Activated gamma-delta T cell treated with anti-CD3 and anti-CD28 coated beads, Interleukin-2, amount 50 U/mL, for 16 hours (primary cell): ENCODE measurements around the gene RRM1.
"Not testable (repeated sequence)": the region's sequence is repeated elsewhere in the genome, so short reads cannot be mapped to it uniquely, and the experiment has no call there.

ENCODE experiments used
- DNase-seq: peaks from one replicate; pipeline ENCODE4 v3.0.0-alpha.2; 2020; ENCODE audit warnings: low read depth

The RRM1 gene

GRCh38 chr11:4140067-4140636 is 45.6 kb downstream of the RRM1 start:
- DNase-seq, result no peak

- DNase-seq, result no peak
These were observed 51.6 kb downstream of the RRM1 start for GRCh38 chr11:4146070-4146771.

GRCh38 chr11:4146772-4147098 is 52.1 kb downstream of the RRM1 start:
- DNase-seq, result no peak

- DNase-seq, result no peak
These were observed 59.9 kb downstream of the RRM1 start for GRCh38 chr11:4154503-4154902.

GRCh38 chr11:4156571-4156970 is 62.0 kb downstream of the RRM1 start:
- DNase-seq, result no peak

- DNase-seq, result not testable (repeated sequence)
These were observed 64.2 kb downstream of the RRM1 start for GRCh38 chr11:4158818-4159217.

GRCh38 chr11:4161305-4161704 is 66.7 kb downstream of the RRM1 start:
- no peak for DNase-seq

- no peak for DNase-seq
These were observed 70.4 kb downstream of the RRM1 start for GRCh38 chr11:4164884-4165590.

GRCh38 chr11:4167292-4167691 is 72.7 kb downstream of the RRM1 start:
- DNase-seq, result no peak

- DNase-seq, result no peak
These were observed 73.2 kb downstream of the RRM1 start for GRCh38 chr11:4167758-4168157.

- DNase-seq, result not testable (repeated sequence)
These were observed 81.2 kb downstream of the RRM1 start for GRCh38 chr11:4175620-4176350.

GRCh38 chr11:4178813-4179662 is 84.4 kb downstream of the RRM1 start:
- no peak for DNase-seq

- DNase-seq, result no peak
These were observed 86.0 kb downstream of the RRM1 start for GRCh38 chr11:4180441-4181183.

GRCh38 chr11:4181782-4182721 is 87.5 kb downstream of the RRM1 start:
- DNase-seq, result no peak

- DNase-seq, result no peak
These were observed 88.9 kb downstream of the RRM1 start for GRCh38 chr11:4183410-4184057.

- DNase-seq, result no peak
These were observed 89.7 kb downstream of the RRM1 start for GRCh38 chr11:4184163-4184916.

- no peak for DNase-seq
These were observed 91.0 kb downstream of the RRM1 start for GRCh38 chr11:4185561-4185960.

- DNase-seq, result no peak
These were observed 92.0 kb downstream of the RRM1 start for GRCh38 chr11:4186464-4187054.
